ENCODE data around the gene TSPAN18.

The TSPAN18 gene

DNA sequence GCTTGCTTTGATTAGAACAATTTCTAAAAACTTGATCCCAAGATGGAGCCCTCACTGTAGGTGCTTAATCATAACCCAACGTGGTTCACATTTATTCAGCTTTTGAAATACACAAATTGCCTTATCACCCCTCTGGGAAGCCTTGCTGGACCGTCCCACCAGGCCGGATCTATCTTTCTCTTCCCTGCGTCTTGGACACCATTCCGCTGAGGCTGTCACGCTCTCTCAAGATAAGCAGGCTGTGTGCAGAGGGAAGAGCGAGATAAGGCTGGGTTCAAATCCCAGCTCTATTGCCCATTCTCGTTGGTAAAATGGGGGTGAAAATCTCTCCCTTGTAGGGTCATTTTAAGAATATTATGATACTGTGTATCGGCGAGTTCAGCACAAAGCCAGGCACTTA lies 244.4 kb downstream of the TSPAN18 start:
- DNase-seq, result no peak

GRCh38 chr11:44972746-44973435 lies 246.1 kb downstream of the TSPAN18 start:
- DNase-seq, result no peak

DNA sequence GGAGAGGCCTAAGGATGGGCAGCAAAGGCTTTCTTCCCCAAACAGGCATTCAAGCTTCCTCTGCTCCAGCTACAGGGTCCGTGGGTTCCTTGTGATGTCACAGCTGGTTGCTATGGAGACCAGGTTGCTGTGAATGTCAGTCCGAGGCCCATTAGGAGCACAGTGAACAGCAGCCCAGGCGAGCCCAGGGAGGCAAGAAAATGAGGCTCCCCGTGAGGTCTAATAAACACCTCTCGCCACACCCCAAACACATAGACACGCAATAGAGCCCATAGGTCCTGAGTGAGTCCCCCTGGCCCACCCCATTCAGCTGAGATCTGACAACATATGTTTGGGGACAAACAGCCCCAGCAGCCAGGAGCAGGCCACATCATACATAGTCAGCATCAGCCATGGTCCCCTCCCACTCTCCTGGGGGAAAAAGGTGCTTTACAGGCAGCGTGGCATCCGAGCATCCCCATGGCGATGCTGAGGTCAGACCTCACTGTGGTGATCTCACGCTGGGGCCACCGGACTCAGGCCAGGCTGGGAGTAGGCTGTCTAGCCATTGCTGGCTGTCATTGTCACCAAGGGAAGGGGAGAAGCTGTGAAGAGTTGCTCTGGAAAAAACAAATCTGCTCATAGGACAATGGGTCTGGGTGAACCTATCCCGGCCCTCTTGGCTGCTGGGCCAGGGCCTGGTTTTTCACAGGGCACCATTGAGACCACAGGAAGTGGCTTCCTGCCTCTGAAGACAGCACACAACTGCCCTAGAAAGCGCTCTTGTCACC lies 247.1 kb downstream of the TSPAN18 start:
- no peak for DNase-seq

DNA sequence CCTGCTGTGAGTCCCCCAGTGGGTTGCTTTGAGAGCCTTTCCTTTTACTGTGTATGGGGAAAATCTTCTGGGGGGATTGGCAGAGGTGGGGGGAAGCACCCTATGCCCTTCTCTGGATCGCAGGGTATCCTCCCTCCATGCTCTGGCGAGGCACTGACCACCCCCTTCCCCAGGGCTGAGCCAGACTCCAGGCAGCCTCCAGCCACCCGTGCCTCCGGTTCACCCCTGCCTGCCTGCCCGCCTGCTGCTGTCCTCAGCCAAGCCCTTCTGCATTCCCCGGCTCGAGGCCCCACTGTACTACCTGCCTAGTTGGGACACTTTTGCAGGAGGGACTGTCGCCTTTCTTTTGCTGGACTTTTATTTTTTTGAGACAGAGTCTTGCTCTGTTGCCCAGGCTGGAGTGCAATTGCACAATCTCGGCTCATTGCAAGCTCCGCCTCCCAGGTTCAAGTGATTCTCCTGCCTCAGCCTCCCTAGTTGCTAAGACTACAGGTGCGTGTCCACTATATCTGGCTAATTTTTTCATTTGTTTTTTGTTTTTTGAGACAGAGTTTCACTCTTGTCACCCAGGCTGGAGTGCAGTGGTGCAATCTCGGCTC lies 247.7 kb downstream of the TSPAN18 start:
- DNase-seq, result no peak

DNA sequence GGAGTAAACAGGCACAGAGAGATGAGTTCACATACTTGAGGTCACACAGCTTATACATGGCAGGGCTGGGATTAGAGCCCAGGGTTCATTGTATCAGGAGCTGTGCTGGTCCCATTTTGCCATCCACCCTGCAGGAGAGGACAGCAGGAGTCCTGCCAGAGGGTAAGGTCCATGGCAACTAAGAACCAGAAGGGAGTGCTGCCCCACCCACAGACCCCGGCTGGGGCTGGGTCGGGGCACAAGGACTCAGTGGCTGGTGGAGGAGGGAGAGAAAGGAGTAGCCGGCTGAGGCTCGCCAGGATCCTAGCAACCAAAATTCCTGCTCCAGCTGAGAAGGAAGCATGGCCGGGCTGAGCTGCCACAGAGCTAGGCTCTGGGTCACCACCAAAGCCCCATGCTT lies 249.8 kb downstream of the TSPAN18 start:
- no peak for DNase-seq

DNA sequence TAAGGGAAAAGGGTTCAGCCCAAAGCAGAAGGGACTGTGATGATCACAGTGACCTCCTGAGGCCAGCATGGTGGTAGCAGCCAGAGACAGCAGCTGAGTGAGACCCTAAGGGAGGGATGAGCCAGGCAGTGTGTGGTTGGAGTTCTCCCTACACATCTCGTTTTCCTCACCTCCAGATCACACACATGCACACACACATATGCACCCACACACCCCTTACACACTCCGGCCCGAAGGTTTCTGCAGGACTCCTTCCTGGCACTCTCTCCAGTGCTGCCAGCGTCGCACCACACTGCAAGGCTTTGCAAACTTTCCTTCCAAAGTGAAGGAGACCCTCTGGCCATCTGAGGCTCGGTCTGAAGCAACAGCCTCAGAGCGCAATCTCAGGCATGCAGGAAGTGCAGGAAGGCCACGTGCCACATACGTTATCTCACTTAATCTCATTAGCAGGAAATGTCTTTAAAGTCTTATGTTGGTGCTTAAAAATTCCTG lies 250.8 kb downstream of the TSPAN18 start:
- DNase-seq, result peak; percentile 25

- no peak for DNase-seq
Observed at GRCh38 chr11:44978274-44978960, 251.7 kb downstream of the TSPAN18 start.

- DNase-seq, result no peak
Observed at GRCh38 chr11:44978961-44979331, 252.2 kb downstream of the TSPAN18 start.

DNA sequence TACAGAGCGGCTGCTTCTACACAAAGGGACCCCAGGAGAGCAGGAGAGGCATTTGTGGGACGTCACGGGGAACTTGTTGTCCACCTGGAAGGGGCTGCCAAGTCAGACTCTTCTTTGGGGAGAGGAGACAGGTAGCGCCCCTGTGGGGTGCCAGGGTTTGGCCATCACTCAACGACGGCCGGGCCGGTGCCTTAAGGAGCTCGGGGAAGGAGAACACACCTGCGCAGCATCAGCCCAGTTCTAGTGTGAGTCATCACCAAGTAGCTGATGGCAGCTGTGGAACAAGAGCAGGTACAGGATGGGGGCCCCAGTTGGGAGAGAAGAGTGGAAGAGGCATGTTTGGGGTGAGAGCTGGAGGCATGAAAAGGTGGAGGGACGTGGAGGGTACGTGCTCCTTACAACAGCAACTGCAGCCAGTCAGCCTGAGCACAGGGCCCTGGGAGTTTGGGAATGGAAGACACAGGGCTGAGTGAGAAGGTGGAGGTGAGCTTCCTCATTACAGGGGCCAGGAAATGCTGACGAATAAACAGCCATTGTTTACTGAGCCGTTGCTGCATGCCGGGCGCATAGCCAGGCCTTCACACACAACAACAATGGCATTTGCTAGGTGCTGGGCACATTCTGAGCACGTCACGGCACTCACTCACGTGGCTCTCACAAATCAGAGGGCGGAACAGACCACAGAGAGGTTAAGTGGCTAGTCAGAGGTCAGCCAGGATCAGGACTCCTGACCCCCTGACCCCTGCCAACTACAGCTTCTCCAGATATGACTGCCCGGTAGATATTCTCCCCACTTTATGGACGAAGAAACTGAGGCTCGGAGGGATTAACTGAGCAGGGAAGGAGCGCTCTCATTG lies 253.0 kb downstream of the TSPAN18 start:
- no peak for DNase-seq

- no peak for DNase-seq
Observed at GRCh38 chr11:44980533-44981427, 254.0 kb downstream of the TSPAN18 start.
